ENCODE data around the gene MREG. TPM values are rescaled to one million over a fixed set of nuclear protein-coding genes. Genes with fewer than 3 reads are reported as not detected.
"Not testable (repeated sequence)": the region's sequence is repeated elsewhere in the genome, so short reads cannot be mapped to it uniquely, and the experiment has no call there.

Gene MREG
- total RNA-seq, 1 donor from 2014 or later, result 0.32 TPM

- no peak for DNase-seq (ENCODE audit: low spot score)
- intact Hi-C loops (cut with DNase I), result no loop called here
Measured at GRCh38 chr2:215931256-215931903, 82.0 kb downstream of the MREG start.

DNA sequence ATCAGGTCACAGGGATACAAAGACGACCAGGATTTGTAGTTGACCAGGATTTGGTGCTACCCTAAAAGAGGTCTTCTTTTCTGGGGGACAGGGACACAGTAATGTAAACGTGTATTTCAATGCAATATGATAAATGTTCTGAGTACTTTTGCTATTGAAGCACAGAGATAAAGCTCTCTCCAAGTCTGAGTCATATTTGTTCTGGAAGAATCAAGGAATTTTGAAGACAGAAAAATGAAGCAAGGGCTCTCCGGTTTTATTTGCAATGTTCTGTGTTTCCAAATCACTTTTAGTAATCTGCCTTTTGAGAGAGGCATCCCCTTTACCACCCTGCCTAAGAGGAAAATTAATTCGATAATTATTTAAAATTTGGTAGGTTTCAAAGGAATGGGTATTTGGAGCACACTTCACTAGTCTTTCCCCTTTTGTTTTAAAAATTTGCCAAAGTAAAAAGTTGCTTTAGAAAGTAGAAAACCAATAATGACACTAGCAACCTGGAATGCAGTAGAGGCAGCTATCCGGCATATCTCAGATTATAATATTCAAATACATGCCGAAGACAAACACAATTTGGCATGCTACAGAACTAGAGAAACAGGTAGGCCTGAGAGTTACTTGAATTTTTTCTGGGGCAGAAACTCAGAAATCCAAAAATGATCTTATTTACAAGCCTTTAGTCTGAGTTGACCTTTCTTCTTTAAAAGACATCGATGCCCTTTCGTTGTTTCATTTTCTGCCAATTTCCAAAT is 82.7 kb downstream of the MREG start:
- DNase-seq (ENCODE audit: low spot score), result no peak
- intact Hi-C loops (cut with DNase I), result no loop called here

DNA sequence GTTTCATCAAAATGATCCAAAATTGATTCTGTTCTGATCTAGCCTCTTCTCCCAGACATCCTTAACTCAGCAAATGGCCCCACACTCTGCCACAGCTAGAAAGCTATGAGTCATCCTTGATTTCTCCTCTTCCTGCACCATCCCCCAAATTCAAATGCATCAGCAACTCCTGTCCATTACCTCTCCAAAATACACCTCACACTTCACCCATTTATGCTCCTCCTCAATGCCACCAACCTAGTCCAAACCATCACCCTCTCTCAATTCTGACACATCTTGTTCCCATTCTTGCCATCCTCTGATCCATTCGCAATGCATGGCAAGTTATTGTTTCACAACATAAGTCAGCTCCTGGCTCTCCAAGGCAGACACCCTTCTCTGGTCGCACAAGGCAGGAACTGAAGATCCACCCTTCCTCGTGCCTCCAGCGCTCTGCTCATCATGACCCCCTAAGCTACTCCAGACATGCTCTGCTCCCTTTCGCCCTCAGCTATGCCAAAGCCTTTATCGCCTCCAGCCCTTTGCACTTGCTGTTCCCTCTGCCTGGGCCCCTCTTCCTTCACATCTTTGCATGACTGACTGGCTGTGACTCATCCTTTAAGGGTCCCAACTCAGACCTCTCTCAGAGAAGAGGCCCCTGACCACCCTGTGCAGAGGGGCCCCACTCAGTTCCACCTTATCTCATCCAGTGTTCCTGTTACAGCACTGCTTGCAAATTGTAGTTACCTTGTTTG is 83.6 kb downstream of the MREG start:
- no peak for DNase-seq (ENCODE audit: low spot score)
- intact Hi-C loops (cut with DNase I), result no loop called here

- intact Hi-C loops (cut with DNase I), result no loop called here
Measured at GRCh38 chr2:215928086-215928485, 85.3 kb downstream of the MREG start.

DNA sequence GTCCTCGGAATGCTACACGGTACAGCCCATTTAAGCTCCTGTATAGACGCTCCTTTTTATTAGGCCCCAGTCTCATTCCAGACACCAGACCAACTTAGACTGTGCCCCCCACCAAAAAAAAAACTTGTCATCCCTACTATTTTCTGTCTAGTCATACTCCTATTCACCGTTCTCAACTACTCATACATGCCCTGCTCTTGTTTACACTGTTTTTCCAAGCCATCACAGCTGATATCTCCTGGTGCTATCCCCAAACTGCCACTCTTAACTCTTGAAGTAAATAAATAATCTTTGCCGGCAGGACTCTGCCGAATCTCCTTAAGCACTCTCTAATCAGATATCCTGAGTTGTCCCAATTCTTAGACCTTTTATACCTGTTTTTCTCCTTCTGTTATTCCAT is 86.4 kb downstream of the MREG start:
- intact Hi-C loops (cut with DNase I); DNase-seq (ENCODE audit: low spot score): not testable (repeated sequence)

More at GRCh38 chr2:215928086-215928485, 85.3 kb downstream of the MREG start:
- no peak for DNase-seq (ENCODE audit: low spot score)

DNA sequence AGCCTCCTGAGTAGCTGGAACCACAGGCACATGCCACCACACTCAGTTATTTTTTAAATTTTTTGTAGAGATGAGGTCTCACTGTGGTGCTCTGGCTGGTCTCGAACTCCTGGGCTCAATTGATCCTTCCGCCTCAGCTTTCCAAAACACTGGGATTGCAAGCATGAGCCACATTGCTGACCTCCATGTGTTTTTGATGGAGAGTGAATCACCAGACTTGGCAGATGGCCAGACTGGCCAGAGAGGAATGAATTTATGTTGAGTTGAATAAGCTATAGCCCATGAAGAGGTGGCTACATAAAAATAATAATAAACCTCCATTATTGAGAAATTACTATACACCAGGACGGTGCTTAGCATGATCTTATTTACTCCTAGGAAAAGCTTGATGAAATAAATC is 91.5 kb downstream of the MREG start:
- DNase-seq (ENCODE audit: low spot score), result no peak
- intact Hi-C loops (cut with DNase I), result no loop called here

- no peak for DNase-seq (ENCODE audit: low spot score)
Measured at GRCh38 chr2:215920244-215921100, 92.9 kb downstream of the MREG start.

GRCh38 chr2:215919624-215920243 is 93.6 kb downstream of the MREG start:
- intact Hi-C loops (cut with DNase I), result loop anchor here (5.0 kb wide), 2 partner anchors 82 to 462 kb away; no protein-coding TSS in a partner anchor
- no peak for DNase-seq (ENCODE audit: low spot score)

More at GRCh38 chr2:215920244-215921100, 92.9 kb downstream of the MREG start:
- intact Hi-C loops (cut with DNase I), result no loop called here

GRCh38 chr2:215918901-215919599 is 94.3 kb downstream of the MREG start:
- intact Hi-C loops (cut with DNase I), result loop anchor here (5.0 kb wide), 2 partner anchors 82 to 462 kb away; no protein-coding TSS in a partner anchor
- DNase-seq (ENCODE audit: low spot score), result no peak

DNA sequence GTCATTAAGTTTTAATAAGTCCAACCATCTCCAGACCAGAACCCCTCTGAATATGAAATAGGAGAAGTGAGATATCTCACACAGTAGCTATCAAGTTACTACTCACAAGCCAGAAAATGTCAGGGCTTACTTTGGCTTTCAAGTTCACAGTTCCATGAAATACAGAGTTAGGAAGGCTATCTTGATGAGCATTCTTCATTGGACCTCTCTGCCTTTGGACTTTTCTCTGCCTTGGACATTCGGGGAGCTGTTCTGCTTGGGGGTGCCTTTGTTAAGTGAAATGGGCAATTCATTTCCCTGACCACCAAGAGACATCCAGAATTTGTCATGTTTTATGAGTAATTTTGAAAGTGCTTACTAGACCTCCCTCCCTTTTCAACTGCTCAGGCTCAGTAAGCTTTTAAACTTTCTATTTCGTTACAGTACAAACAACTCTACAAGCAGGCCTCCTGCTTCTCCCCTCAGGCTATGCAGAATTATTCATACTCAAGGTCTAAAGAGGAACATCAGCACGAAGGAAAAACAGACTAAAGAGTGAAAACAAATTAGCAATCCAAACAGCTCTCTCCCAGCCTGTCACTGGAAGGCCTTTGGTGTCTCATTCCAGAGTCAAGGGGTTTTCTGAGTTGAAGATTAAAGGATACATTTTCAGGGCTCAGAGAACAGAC is 95.3 kb downstream of the MREG start:
- intact Hi-C loops (cut with DNase I), result loop anchor here (5.0 kb wide), 2 partner anchors 81 to 461 kb away; no protein-coding TSS in a partner anchor
- no peak for DNase-seq (ENCODE audit: low spot score)

GRCh38 chr2:215915441-215915840 is 97.9 kb downstream of the MREG start:
- intact Hi-C loops (cut with DNase I), result loop anchor here (5.0 kb wide), 2 partner anchors 78 to 458 kb away; no protein-coding TSS in a partner anchor
- DNase-seq (ENCODE audit: low spot score), result no peak

- DNase-seq (ENCODE audit: low spot score), result no peak
- intact Hi-C loops (cut with DNase I), result loop anchor here (5.0 kb wide), 2 partner anchors 77 to 457 kb away; no protein-coding TSS in a partner anchor
Measured at GRCh38 chr2:215914777-215915165, 98.6 kb downstream of the MREG start.

DNA sequence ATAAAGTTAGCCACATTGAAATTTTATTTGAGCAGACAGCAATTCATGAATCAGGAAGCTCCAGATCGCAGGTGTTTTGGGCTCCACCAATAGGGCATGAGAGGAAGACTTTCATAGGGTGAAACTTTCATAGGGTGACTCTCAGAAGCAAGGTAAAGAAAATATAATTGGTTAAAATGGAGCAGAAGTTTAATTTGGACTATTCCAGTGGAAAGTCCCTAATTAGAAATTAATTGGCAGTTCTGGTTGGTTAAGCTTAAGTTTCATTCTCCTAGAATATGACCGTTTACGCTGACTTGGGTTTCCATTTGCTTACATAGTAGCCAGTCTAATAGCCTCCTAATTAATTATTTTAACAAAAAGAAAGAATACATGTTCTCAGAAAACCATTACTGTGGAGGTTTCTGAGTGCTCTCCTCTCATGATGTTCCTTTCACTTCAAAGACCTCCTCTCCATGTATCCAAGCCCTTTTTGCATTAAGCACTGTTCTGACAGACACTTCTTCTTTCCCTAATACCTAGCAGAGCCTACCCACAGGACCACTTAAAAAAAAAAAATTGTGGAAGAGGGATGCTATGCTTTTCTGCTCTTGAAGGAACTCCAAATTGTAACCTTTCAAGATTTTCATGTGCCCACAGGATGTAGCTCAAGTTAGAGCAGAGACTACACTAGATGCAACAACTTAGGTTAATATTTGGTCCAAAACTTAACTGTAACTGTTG is 99.1 kb downstream of the MREG start:
- intact Hi-C loops (cut with DNase I), result no loop called here
- DNase-seq (ENCODE audit: low spot score), result no peak

DNA sequence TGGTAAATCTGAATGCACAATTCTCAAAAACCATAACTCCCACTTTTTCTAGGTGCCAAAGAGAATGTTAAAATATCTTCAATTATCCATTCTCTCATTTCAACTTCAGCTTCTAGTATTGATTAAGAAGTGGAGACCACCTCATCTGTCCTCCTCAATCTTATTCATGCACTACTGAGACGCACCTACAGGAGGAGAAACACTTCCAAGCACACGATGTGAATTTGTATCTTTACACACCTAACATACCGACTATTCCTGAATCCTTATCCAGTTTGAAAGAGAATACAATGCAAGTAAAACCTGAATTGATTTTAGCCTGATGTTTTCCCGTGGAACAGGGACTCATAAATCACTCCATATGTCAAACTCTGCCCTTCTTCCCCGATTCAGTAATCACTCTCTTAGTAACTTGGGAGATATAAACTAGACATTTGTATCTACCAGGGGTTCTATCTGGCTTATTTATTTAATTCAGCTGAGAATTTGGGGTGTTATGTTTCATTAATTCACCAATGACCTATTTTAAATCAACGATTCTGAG is 101.0 kb downstream of the MREG start:
- intact Hi-C loops (cut with DNase I), result no loop called here

DNA sequence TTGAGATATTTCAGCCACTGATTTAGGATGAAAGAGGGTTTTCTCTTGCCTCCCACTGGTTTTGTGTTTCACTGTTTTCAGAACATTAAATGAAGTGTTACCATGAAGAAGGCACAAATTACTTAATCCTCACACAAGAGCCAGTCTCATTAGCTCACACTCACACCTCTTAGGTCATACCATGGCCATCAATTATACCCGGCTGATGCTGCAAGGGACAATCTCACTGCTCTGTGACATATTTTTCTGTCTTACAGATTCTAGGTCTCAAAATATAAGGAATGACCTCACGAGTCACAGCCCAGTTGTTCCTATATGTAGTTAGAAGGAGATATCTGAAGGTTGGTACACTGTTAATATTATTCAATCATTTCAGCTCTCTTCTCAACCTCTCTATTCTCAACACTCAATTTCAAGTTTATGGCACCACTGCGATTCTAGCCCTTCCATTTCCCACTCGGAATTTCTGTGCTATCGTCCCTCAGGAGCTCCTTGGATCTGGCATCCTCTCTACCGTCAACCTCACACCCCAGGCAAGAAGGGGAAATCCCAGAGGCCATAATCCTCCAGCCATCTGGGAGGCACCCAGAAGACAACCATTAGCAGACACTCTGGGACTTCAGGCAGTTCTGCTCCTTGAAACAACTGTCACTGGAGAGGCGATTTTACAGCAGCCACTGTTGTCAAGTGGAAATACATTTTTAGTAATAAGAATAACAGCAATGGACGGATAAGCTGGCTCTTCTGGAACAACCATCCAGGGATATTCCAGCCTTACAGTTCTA is 101.9 kb downstream of the MREG start:
- intact Hi-C loops (cut with DNase I), result no loop called here
- DNase-seq (ENCODE audit: low spot score), result no peak

More for the DNA sequence above, 101.0 kb downstream of the MREG start:
- no peak for DNase-seq (ENCODE audit: low spot score)

DNA sequence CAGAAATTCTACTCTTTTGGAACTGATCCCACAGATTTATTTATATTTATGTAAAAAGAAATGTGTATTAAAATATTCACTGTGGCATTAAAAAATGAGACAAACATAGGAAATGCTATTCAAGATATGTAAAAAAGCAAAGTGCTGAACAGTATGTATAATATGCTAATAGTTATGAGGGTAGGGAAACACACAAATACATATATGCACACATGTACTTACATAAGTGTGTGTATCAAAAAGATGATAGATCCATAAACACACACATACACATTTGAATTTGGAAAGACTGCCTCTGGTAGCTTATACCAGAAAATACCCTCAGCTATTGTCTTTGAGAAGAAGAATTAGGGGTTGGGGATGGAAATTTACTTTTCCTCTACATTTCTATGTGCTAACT is 103.2 kb downstream of the MREG start:
- DNase-seq (ENCODE audit: low spot score), result no peak
- intact Hi-C loops (cut with DNase I), result no loop called here
